SHP77 treated with DMSO at 0.1 percent for 48 hours (cell line): ENCODE data around the gene PAM16.

ENCODE experiments used
- DNase-seq: peaks from one replicate; lab custom pipeline; 2025; lab: John Stamatoyannopoulos, UW

Gene PAM16

DNA sequence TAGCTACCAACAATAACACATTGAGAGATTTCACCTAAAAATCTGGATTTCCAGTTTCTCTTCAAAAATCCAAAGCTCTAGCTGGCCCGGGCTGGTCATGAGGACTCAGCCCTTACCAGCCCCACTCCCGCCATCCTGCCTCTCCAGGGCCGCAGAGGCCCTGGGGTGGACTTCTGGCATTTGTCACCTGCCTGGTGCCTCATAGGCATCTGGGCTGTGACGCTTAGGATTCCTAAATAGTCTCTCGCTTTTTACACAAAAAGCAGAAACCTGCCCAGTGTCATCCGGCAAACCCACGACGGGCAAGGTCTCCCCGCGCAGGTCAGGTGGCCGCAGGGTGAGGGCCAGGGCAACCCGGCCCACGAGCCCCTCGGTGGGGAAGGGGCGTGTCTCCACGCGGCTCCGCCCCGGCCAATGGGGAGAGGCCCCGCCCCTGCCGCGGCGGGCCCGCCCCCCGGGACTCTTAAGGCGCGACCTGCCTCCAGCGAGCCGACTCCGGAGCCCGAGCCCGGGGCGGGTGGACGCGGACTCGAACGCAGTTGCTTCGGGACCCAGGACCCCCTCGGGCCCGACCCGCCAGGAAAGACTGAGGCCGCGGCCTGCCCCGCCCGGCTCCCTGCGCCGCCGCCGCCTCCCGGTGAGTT lies 20.4 kb upstream of the PAM16 start, which contains the start of gene VASN:
TSS of gene VASN (plus strand) at position 492 of the 644 bp plus-strand sequence. CDS start 9,030 bp downstream, outside the sequence.
- no peak for DNase-seq

DNA sequence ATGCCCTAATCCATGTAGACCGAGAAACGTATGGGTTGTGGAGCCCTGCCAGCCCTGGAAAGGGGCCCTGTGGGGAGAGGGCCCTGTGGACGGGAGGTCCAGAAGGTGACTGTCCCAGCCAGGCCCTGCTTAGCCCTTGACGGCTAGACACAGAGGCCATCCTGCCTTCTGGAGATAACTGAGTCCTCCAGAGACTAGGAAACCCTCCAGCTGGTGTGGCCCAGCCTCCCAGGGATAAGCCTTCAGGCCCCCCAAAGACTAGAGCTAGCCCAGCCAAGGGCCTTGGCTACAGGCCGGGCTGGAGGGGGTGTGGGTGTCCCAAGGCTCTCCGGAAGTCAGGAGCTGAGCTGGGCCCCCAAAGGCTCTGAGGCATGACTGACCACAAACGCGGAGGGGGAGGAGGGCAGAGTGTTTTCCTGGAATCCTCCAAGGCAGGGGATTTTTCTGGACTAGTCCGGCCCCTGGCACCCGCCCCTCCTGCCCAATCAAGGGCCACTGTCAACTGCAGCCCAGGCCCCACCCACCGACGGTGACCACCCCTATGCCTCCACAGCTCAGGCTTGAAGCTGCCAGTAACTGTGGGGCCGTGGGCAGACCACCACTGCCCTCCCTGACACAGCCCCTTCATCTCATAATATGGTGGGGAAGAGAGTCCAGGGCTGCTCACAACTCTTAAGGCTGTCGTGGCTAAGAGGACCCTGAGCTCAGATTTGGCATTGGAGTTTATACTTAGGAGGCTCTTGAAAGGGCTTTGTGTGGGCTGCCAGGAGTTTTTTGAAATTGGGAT lies 19.6 kb upstream of the PAM16 start:
- DNase-seq = no peak

DNA sequence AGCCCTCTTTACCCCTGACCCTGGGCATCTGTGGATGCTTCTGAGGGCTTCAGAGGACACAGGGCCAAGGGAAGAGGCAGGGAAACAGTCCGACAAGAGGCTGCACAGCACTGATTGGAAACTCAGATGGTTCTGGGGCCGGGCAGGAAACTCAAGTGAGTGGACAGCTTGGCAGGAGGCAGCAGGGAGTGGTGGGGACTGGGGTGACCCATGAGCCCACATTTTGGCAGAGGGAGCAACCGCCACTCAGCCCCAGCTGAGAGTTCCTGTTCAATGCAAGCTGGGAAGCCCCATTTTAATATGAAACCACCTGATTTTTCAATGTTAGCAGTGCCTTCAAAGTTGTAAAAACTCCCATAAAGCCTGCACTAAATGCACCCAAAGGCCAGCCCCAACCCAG lies 19.0 kb upstream of the PAM16 start:
- DNase-seq = no peak

DNA sequence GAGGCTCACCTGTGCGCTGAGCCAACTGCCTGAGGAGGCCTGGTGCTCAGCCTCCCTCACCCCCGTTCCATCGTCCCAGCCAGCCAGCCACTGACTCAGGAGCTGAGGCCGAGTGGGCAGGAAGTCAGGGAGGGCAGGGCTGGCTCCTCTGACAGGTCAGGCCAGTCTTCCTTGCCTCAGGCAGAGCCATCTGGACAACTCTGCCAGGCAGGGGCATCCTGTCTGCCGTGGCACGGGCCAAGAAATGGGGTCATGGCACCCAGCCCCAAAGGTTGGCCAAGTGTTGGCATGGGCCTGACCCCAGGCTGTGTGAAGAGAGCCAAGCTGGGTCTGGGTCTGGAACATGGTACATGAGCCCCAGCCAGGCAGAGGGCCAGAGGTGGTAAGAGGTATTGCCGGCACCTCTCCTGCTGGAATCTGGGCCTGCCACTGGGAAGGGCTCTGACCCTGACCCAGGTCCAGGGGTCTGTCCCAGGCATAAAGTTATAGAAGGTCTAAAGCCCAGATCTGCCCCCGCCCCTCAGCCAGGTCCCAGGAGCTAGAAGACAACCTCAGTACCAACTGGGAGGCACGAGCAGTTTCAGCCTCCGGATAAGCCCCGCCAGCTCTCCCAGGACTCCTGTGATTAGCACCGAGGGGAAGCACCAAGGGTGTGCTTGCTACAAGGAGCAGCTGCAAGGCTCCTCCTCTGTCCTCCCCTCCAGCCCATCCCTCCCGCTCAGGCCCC lies 18.0 kb upstream of the PAM16 start:
- no peak for DNase-seq

DNA sequence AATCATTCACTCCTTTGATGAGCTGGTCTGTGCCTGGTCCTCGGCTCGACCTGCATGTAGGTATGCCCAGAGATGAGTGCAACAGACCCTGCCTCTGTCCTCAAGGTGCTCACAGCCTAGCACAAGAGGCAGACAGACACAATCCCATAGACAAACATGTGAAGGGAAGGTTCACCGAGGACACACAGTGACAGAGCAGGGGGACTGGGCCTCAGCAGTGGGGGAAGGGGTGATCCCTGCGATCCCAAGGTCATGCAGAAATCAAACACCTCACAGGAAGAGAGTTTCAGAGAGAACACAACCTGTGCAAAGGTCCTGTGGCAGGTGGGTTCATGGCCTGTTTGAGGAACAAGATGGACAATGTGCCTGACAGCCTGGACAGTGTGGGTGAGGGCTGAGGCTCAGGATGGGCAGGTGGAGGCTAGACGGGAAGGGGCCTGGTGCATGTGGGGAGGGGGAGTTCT lies 16.3 kb upstream of the PAM16 start:
- no peak for DNase-seq

DNA sequence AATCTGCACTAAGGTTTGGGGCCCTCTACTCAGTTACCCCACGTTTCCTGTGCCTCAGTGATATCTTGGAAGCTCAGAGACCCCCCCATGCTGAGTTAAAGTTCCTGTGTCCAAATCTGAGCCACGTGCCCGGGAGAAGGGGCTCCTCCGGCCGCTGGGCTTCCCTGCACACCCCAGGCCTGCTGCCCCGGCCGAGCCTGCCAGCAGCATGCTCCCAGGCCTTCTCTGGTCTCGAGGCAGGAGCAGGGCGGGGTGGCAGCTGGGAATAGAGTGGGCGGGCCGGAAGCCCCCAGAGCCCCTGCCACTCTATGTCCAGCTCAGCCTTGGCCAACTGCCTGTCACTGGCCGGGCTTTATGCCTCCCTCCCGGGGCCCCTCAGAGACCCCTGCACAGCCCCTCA lies 14.9 kb upstream of the PAM16 start:
- no peak for DNase-seq

DNA sequence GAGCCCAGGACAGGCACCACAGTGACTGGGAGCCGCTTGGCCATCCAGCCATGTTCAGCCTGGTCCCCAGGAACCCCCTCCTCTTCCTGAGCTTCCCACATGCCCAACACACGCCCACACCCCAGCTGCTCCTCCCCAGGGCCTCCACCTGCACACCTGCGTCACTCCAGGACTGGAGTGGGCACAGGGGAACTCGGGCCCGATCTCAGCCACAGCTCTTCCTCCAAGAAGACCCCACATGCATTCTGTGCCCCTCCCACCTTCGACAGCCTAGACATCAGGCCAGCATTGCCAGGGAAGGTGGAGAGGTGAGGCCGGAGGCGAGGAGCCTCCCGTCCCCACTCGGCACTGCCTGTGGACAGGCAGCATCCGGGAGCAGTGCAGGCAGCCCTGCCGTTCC lies 14.5 kb upstream of the PAM16 start:
- no peak for DNase-seq

DNA sequence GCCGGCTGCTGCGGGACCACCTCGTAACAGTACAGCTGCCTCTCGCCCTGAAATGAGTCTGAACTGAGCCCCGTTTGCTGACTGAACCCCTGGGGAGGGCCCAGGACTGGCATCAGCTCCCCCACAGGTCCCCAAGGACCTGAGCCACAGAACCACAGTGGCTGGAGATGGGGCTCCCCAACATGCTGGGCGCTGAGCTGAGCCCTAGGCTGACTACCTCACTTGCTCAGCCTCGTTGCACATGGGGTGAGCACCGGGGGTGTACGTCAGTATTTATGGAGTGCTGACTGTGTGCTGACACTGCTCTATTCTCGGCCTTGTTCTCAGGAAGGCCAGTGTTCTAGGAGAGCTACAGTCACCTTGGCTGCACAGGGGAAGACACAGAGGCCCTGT lies 13.9 kb upstream of the PAM16 start:
- DNase-seq = no peak

DNA sequence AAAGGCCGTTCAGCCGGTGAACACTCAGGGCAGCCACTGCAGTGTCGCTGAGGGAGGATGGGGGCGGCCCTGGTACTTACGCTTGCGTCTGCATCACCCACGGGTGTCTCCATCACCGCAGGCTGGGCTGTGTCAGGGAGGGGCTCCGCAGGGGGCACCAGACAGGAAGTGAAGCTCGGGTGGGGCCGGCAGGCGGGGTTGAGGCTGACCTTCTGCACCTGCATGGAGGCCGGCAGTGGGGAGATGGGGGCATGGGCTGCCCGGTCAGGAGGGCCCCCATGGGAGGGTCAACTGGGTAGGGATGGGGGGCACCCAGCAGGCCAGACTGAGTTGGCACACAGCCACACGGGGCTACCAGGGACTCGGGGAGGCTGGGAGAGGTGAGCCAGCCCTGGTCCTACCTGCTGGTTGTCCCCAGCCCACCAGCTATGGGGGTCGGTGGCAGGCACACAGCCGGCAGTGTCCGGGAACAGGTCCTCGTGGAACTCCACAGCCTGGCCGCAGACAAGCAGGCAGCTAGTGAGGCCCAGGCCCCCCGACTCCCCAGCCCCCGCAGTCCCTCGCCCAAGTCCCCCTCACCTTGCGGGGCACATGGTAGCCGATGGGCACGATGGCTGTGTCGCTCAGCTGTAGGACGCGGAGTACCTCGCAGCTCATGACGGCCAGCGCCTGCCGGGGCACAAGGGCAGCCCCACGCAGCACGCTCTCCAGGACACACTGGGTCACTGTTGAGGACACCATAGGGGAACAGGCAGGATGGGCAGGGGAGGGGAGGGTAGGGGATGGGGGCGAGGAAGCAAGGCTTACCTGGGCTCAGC lies 13.3 kb upstream of the PAM16 start:
- no peak for DNase-seq

DNA sequence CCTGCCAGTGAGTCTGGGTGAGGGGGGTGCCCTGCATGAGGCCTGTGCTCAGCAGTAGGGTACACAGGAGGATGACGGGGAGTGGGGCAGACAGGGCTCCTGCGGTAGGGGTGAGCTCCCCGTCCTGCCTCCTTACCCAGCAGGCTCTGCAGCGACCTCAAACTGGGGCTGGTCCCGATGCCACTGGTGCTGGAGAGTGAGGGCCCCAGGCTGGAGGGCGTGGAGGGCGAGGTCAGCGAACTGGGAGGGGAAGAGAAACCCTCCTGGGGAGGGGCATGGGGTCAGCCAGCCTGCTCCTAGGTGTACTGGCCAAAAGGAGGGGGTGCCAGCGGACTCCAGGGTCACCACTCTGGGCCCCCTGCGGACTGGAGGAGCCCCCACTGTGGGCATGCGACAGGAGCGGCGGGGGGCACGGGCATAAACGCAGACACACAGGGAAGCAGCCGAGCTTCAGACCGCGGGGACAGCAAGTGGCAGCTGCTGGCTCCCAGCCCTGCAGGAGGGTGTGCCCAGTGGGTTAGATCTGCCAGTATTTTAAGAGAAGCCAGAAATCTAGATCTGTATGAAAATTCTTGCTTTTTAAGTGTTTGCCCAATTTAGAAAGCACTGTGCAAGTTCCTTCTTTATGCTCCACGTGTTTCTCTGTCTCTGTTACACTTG lies 11.5 kb upstream of the PAM16 start:
- DNase-seq = no peak

DNA sequence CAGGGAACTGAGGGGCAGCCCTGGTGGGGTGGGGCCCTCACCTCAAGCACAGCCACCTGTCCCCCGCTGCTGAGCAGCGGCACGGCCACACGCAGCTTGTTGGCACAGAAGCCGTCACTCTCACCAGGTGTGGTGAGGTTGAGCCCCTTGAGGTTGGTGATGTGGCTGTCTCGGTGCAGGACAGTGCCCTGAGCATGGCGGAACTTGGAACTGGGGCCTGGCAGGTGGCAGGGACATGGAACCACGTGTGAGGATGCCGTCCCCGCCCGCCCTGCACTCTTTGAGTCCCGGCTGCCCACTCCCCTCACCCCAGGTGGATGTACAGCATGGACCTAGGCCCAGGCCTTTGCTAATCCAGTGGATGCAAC lies 10.8 kb upstream of the PAM16 start:
- no peak for DNase-seq

DNA sequence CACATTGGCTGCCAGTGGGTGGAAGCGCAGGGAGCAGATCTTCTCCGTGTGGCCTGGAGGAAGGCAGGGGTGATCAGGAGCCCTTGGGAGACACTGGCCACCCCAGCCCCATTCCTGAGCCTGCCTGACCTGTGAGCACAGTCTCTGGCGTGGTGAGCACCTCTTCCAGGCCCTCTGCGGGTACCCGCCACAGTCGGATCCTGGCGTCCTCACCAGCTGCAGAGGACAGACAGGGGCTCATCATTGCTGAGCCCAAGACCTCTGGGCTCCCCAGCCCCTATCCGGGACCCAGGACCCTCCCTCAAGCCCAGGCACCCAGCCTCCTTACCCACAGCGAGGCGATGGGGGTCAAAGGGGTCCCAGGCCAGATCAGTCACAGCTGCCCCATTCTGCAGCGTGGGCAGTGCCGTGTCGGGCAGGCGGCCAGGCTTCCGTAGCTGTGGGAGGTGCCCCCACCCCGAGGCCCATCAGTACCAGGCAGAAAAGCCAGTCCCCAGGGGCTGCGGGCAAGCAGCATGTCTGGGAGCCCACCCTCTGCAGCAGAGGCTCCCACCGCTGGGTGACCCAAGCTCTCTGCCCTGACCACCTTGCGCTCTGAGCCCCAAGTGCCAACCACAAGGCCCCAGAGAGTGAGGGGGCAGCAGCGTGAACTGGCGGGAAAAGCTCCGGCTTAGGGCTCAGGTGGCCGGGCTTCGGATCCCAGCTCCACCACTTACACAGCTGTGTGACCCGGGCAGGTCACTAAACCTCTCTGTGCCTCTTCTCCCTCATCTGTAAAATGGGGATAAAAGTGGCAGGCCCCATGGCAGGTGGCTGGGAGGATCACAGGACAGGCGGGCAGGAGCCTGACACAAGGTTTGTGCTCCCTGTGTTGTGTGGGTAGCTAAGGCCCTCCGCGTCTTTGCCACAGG lies 10.2 kb upstream of the PAM16 start:
- DNase-seq = no peak

DNA sequence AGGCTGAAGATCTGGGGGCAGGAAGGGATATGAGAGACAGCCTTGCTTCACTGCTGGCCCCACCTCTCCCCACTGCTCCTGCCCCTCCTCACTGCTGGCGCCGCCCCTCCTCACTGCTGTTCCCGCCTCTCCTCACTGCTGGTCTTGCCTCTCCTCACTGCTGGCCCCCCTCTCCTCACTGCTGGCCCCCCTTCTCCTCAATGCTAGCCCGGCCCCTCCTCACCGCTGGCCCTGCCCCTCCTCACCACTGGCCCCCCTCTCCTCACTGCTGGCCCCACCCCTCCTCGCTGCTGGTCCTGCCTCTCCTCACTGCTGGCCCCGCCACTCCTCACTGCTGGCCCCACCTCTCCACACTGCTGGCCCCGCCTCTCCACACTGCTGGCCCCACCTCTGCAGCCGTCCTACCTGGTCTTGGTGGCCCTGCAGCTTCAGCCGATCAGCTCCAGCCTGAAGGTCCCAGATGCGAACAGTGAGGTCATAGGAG lies 9.5 kb upstream of the PAM16 start:
- no peak for DNase-seq

DNA sequence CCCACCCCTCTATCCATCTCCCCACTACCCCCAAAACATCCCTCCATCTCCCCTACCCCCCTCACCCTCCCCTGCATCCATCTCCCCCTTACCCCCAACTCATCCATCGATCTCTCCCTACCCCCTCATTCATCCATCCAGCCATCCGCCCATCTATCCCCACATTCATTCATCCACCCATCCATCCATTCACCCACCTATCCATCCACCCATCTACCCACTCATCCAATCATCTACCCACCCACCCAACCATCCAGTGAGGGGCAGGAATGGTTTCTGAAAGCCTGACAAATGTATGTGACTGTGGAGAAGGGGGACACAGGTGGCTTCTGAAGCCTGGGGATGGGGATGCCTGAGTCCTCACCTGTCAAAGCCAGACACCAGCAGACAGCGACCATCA lies 8.8 kb upstream of the PAM16 start:
- DNase-seq = no peak

DNA sequence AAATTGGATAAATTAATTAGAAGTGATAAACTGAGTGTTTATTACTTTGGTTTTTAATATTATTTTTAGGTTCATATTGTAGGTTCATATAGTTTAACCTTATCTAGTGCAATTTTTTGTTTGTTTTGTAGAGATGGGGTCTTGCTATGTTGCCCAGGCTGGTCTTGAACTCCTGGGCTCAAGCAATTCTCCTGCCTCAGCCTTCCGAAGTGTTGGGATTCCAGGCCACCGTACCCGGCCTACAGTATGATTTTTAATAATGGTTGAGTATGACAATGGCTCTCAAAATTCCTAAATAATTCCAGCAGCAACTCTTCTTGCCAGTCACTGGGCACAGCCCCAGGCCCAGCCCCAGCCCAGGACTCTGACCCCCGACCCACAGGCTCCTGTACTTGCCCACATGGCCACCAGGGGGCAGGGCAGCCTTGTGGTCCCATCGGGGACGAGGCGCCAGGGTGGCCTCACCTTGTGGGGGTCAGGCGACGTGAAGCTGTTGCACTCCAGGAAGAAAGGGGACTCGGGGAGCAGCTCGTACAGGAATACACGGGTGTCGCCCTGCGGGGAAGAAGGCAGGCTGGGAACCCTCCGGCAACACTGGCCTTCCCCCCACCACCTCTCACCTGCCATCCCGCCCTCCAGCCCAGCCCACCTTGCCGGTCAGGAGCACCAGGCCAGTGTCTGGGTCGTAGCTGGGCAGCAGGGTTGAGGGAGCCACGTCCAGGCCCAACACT lies 7.9 kb upstream of the PAM16 start:
- DNase-seq = no peak

DNA sequence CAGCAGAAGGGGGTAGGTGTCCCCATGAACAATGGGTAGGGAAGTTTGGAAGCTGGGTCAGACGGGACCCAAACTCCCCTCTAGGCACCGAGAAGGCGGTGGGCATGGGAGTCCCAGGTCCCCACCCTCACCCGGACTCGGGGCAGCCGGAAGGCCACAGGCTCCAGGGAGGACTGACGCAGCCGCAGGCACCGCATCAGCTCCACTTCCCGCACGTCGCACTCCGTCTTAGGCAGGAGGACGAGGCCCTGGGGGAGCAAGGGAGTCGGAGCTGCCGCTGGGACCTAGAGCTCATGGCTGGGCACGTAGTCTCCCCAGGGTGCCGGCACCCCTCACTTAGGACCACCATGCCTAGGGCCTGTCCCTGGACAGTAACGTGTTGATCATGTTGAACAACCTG lies 7.1 kb upstream of the PAM16 start:
- no peak for DNase-seq

DNA sequence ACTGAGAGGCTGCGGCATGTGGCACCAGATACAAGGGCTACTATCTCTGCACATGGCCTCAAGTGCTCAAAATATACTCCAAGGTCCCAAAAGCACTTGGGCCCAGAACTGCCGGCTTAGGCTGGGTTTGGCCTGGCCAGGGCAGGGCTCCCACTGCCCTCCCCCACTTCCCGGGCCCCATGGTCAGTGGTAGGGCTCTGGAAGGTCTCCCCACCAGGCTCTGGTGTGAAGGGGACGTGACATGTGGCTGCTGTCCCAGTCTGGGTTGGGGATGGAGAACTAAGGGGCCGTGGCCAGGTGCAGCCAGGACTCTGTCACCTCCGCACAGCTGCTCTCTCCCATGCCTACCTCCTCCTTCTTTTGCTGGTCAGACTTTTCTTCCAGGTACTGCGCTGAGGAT lies 5.7 kb upstream of the PAM16 start:
- no peak for DNase-seq

DNA sequence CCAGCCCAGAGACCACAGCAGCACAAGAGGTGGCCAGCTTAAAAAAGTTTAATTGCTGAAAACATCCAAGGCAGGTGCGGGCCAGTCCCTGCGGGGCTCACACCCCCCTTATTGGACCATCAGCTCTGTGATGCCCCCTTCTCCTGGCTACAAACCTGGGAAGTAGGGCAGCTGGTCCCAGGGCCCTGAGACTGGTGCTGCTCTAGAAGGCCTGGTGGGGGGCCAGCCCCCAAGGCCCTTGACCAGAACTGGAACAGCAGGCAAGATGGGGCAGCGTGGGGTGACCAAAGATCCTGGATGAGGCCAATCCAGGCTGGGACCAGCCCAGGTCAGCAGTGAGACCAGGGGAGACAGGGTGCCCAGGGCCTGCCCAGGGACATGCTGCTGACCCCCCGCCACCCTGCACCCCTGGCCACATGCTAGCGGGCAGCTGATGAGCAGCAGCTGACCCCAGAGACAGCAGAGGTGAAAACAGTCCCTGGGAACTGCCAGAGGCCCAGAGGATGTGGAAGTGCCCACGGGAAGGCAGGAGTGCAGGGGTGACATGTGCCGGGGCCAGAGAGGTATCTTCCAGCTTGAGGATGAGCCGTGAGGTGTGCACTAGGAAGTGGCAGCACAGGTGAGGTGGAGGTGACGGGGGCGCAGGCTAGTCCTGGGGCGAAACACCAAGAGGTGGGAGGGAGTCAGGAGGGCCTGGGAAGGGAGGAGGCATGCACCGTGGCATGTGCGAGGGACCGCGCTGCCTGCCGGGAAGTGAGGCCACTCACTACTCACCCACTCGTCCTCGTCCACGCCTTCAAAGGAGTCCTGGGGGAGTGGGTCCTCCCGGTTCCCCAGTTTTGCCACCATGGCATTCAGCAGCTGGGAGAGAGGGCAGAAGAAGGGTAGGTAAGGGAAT lies 3.6 kb upstream of the PAM16 start:
- no peak for DNase-seq

DNA sequence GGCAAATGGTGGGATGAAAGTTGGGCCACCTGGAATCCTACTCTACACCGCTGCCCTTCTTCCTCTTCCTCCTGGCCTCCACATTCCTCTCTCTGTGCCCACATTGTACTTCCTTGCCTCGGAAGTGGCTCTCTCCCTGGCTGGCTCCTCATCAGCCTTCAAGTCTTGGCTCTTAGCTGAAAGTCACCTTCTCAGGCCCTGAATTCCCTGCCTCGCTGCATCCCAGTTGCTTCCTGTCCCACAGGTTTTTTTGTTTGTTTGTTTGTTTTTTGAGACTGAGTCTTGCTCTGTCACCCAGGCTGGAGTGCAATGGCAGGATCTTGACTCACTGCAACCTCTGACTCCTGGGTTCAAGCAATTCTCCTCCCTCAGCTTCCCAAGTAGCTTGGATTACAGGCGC lies 2.6 kb upstream of the PAM16 start:
- DNase-seq = no peak
